ENCODE measurements around the gene YTHDF1. TPM values are rescaled to one million over a fixed set of nuclear protein-coding genes. Genes with fewer than 3 reads are reported as not detected.

Gene YTHDF1
- polyA plus RNA-seq (2013, experiment 1 of 4) = 50.6 TPM
- polyA plus RNA-seq (2013, experiment 2 of 4) = 52.9 TPM
- 37.7 TPM for polyA plus RNA-seq (2013, experiment 3 of 4)
- 38.7 TPM for polyA plus RNA-seq (2013, experiment 4 of 4)

DNA sequence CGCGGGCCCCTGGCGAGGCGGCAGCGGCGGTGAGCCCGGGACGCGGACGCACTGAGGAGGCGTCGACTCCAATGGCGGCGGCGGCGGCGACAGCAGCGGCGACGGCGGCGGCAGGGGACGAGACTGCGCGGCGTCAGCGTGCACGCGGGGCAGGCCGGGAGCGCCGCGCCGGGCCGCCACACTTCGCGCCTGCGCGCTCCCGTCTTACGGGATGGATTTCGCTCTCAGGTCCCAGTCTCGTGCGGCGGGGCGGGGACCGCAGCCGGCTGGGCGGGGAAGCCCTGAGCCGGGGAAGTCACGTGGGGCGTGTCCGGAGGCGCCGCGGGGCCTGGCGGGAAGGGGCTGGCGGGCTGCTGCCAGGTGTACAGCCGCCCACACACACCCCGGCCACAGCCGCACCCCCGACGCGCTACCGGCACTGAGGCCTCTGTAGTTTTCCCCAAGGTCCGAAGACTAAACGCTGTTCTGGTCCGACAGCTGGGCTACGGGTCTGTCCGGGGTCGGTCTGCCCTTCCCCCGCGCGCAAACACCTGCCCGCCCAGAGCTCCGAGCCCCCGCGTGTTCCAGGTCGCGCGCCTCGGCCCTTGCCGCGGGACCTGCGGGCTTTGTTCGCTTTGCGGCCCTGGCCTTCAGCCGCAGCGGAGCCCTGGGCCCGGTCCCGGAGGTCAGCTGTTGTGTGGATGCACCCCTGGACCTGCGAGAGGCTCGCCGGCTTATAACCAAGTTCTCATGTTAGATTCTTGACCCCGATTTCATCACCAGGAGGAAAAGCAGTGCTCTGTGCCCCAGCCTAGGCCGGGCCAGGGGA is at the start of gene YTHDF1:
YTHDF1 (minus strand) TSS at position 91 of the 808 bp plus-strand sequence. CDS start 239 bp downstream, outside the sequence.
- peaks cover 9% of the 10 kb centered on the region for H3K4me1 ChIP-seq (ENCODE audit: control insufficient read depth, insufficient read depth, low read length)
- peaks cover 7% of the 10 kb centered on the region for H3K27me3 ChIP-seq (ENCODE audit: control insufficient read depth, insufficient read depth, low read length, poor library complexity, severe bottlenecking)
- H3K36me3 ChIP-seq (ENCODE audit: control insufficient read depth, insufficient read depth, low read length) = peaks cover 16% of the 10 kb centered on the region
- H3K4me3 ChIP-seq (ENCODE audit: insufficient read depth, low read depth, low read length) = peak within 1 kb of the TSS; percentile 71
- H3K9me3 ChIP-seq (ENCODE audit: control insufficient read depth, low read length) = no peaks in the 10 kb centered on the region
- no peak within 1 kb of the TSS for H3K27ac ChIP-seq (ENCODE audit: insufficient read depth, low read depth, low read length, poor library complexity, severe bottlenecking)
- WGBS, 2 experiments = 3% methylated on average over 96 of the region's 96 CpGs

DNA sequence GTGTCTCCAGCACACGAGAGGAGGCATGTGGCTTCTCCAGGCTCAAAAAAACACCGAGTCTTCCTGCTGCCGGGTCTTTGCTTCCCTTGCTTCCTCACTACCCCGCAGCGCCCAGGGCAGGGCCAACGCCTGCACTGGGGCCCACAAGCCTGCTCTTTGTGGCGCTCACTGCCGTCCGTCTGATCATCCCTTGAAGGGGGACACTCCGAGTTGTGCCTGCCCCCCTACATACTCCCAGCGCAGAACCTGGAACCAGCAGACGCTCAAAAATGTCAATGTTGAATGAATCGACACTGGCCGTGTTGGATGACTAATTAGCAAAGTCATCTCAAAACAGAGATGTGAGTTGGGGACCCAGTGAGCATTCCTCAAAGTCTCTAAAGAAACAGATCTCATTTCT is 48.6 kb upstream of the YTHDF1 start:
- no peaks in the 10 kb centered on the region for H3K27me3 ChIP-seq (ENCODE audit: control insufficient read depth, insufficient read depth, low read length, poor library complexity, severe bottlenecking)
- no peak overlapping the region for H3K4me3 ChIP-seq (ENCODE audit: insufficient read depth, low read depth, low read length)
- H3K4me1 ChIP-seq (ENCODE audit: control insufficient read depth, insufficient read depth, low read length) = peaks cover 21% of the 10 kb centered on the region
- H3K9me3 ChIP-seq (ENCODE audit: control insufficient read depth, low read length) = no peaks in the 10 kb centered on the region
- H3K27ac ChIP-seq (ENCODE audit: insufficient read depth, low read depth, low read length, poor library complexity, severe bottlenecking) = no peak overlapping the region
- H3K36me3 ChIP-seq (ENCODE audit: control insufficient read depth, insufficient read depth, low read length) = no peaks in the 10 kb centered on the region
- WGBS, 2 experiments = 88 to 89% methylated on average over 14 of the region's 14 CpGs

DNA sequence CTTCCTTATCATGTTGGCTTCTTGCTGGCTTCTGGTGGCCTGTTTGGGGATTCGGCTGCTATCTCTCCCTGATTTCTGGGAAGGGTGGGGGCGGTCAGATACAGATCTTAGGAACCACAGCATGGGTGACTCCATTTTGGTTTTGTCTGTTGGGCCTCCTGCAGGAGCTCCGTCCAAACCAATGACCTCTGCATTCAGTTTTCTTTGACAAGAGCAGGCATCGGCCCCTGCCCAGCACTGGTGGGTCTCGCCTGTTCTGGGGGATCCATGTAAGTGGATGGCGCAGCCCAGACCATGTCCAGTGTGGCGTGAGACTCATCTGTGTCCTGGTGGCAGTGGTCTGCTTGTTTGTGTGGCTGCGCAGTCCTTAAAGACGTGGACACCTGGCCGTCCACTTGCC is 48.1 kb upstream of the YTHDF1 start:
- Histone ChIP-seq H3K9me3 (ENCODE audit: control insufficient read depth, low read length) (no peaks in the 10 kb centered on the region), H3K27ac (ENCODE audit: insufficient read depth, low read depth, low read length, poor library complexity, severe bottlenecking) (no peak overlapping the region), H3K36me3 (ENCODE audit: control insufficient read depth, insufficient read depth, low read length) (no peaks in the 10 kb centered on the region), H3K27me3 (ENCODE audit: control insufficient read depth, insufficient read depth, low read length, poor library complexity, severe bottlenecking) (no peaks in the 10 kb centered on the region), H3K4me3 (ENCODE audit: insufficient read depth, low read depth, low read length) (no peak overlapping the region), H3K4me1 (ENCODE audit: control insufficient read depth, insufficient read depth, low read length) (peaks cover 19% of the 10 kb centered on the region)
- 89 to 90% methylated on average over 10 of the region's 10 CpGs for WGBS, 2 experiments

DNA sequence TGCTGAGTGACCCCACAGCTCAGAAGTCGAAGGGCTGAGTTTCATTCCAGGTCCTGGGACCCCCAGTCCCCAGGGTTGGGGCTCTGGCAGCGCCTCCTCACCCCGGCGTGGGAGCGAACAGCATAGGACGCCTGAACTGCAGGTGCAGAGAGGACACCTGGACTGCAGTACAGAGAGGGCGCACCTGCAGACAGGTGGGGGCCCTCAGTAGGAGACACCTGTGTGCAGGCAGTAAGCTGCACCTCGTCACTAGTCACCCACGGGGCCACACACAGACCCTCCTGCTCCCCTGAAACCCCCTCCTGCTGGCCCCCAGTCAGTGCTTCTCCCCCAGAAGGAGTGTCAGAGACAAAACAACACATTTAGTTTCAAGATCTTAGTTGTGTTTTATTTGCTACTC is 46.9 kb upstream of the YTHDF1 start:
- Histone ChIP-seq H3K9me3 (ENCODE audit: control insufficient read depth, low read length) (no peaks in the 10 kb centered on the region), H3K27me3 (ENCODE audit: control insufficient read depth, insufficient read depth, low read length, poor library complexity, severe bottlenecking) (no peaks in the 10 kb centered on the region), H3K36me3 (ENCODE audit: control insufficient read depth, insufficient read depth, low read length) (no peaks in the 10 kb centered on the region), H3K4me1 (ENCODE audit: control insufficient read depth, insufficient read depth, low read length) (peaks cover 17% of the 10 kb centered on the region), H3K27ac (ENCODE audit: insufficient read depth, low read depth, low read length, poor library complexity, severe bottlenecking) (no peak overlapping the region), H3K4me3 (ENCODE audit: insufficient read depth, low read depth, low read length) (no peak overlapping the region)
- 94 to 95% methylated on average over 9 of the region's 9 CpGs for WGBS, 2 experiments

DNA sequence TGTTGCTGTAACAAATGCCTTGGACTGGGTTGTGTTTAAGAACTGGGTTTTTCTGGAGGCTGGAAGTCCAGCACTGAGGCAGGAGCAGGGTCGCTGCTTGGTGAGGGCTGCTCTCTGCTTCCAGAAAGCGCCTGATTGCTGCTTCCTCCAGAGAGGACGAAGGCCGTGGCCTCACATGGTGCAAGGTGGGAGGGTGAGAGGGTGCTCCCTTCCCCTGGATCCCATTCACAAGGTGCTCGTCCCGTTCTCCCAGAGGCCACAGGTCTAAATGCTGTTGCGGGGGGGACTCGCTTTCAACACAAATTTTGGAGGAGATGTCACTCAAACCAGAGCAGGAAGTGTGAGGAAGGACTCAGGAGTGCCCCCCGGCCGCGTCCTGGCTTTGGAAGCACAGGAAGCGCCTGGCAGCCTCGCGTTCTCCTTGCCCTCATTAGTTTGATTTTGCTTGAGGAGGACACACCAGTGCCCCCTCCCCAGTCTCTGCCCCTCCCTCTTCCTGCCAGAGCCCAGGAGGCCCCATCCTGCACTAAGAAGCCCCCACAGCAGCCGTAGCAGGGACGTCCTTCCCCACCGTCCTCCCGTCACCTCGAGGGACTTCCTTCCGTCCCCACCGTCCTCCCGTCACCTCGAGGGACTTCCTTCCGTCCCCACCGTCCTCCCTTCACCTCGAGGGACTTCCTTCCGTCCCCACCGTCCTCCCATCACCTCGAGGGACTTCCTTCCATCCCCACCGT is 46.0 kb upstream of the YTHDF1 start:
- no peak overlapping the region for H3K4me3 ChIP-seq (ENCODE audit: insufficient read depth, low read depth, low read length)
- WGBS, 2 experiments = 83 to 85% methylated on average over 30 of the region's 30 CpGs
- H3K27ac ChIP-seq (ENCODE audit: insufficient read depth, low read depth, low read length, poor library complexity, severe bottlenecking) = no peak overlapping the region
- peaks cover 17% of the 10 kb centered on the region for H3K4me1 ChIP-seq (ENCODE audit: control insufficient read depth, insufficient read depth, low read length)
- no peaks in the 10 kb centered on the region for H3K36me3 ChIP-seq (ENCODE audit: control insufficient read depth, insufficient read depth, low read length)
- H3K27me3 ChIP-seq (ENCODE audit: control insufficient read depth, insufficient read depth, low read length, poor library complexity, severe bottlenecking) = no peaks in the 10 kb centered on the region
- no peaks in the 10 kb centered on the region for H3K9me3 ChIP-seq (ENCODE audit: control insufficient read depth, low read length)

DNA sequence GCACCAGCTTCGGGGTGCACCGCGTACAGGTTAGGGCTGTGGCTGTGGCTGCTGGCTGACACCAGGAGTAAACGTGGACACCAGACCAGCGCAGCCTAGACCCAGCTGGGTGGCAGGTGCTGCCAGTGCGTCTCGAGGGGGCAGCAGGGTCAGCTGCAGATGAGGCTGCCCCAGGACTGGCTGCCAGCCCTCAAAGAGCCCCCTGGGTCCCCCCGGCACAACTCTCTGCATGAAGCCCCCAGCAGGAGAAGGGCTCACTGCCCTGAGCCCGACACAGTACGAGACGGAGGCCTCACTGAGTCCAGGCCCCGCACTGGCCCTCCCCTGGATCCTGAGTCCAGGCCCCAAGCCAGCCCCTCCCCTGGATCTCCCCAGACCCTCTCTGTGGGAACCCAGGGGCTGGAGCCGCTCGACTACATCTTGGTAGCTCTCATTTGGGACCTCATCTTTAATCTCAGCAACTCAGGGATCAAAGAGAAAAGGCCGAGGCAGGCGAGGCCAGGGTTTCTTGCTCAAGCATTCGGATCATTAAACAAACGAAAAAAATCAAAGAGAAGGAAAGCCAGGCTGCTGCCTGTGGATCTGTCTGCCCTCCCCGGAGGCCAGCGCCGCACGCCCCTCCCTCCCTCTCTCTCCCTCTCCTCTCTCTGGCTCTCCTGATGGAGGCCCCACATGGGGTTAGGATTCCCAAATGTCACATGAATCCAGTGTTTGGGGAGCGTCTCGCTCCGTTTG is 45.3 kb upstream of the YTHDF1 start:
- Histone ChIP-seq H3K4me1 (ENCODE audit: control insufficient read depth, insufficient read depth, low read length) (peaks cover 17% of the 10 kb centered on the region), H3K27ac (ENCODE audit: insufficient read depth, low read depth, low read length, poor library complexity, severe bottlenecking) (no peak overlapping the region)

DNA sequence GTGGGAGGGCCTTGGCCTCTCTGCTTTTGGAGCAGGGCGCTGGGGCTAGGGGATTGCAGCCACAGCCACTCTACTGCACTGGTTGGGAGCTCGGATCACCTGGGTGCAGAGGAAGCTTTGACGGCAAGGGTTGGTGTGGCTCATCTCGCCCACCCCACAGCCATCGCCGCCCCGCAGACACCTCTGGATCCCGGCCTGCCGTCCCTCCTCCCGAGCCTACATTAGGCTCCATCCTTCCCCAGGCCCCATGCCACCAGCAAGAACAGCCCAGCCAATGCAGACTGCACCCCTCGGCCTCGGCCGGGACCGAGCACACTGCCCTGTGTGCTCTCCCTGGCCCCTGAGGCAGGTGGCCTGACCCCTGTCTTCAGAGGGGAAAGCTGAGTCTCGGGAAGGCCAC is 44.6 kb upstream of the YTHDF1 start:
- no peaks in the 10 kb centered on the region for H3K27me3 ChIP-seq (ENCODE audit: control insufficient read depth, insufficient read depth, low read length, poor library complexity, severe bottlenecking)
- no peak overlapping the region for H3K4me3 ChIP-seq (ENCODE audit: insufficient read depth, low read depth, low read length)
- H3K9me3 ChIP-seq (ENCODE audit: control insufficient read depth, low read length) = no peaks in the 10 kb centered on the region
- WGBS, 2 experiments = 89 to 92% methylated on average over 15 of the region's 15 CpGs
- H3K27ac ChIP-seq (ENCODE audit: insufficient read depth, low read depth, low read length, poor library complexity, severe bottlenecking) = no peak overlapping the region
- H3K36me3 ChIP-seq (ENCODE audit: control insufficient read depth, insufficient read depth, low read length) = no peaks in the 10 kb centered on the region
- peaks cover 17% of the 10 kb centered on the region for H3K4me1 ChIP-seq (ENCODE audit: control insufficient read depth, insufficient read depth, low read length)

More for the DNA sequence above, 45.3 kb upstream of the YTHDF1 start:
- Histone ChIP-seq H3K27me3 (ENCODE audit: control insufficient read depth, insufficient read depth, low read length, poor library complexity, severe bottlenecking) (no peaks in the 10 kb centered on the region), H3K4me3 (ENCODE audit: insufficient read depth, low read depth, low read length) (no peak overlapping the region), H3K36me3 (ENCODE audit: control insufficient read depth, insufficient read depth, low read length) (no peaks in the 10 kb centered on the region), H3K9me3 (ENCODE audit: control insufficient read depth, low read length) (no peaks in the 10 kb centered on the region)
- 49 to 54% methylated on average over 25 of the region's 25 CpGs for WGBS, 2 experiments

DNA sequence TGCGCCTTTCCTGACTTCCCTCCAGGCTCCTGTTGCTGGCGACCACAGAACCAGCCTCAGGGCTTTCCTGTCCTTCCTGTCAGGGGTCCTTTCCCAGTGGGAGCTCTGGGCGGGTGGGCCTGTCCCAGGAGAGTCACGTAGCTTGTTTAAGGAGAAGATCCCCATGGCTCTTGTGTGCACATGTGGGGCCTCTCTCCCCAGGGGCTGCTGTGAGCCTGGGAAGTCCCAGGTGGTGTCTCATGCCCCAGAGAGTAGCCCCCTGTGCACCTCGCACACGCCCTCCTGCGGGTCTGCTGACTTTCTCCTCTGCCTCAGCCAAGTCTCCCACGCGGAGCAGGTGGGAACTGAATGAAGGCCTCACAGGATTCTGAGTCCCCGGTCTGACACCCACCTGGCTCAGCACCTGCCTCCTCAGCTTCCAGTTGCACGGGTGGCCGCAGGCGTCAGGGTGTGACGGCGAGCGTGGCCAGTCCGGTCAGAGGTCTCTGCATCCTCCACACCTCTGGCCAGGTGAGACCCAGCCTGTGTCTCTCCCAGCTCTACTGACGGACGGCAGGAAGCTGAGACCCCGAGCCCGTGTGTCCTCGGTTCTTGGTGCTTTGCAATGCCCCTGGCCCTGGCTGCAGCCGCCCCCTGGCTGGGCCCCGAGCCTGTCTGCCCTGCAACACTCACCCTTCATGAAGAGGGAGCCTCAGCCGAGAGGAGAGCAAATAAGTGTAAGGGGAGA is 44.0 kb upstream of the YTHDF1 start:
- Histone ChIP-seq H3K4me3 (ENCODE audit: insufficient read depth, low read depth, low read length) (no peak overlapping the region), H3K4me1 (ENCODE audit: control insufficient read depth, insufficient read depth, low read length) (peaks cover 19% of the 10 kb centered on the region), H3K9me3 (ENCODE audit: control insufficient read depth, low read length) (no peaks in the 10 kb centered on the region), H3K36me3 (ENCODE audit: control insufficient read depth, insufficient read depth, low read length) (no peaks in the 10 kb centered on the region), H3K27ac (ENCODE audit: insufficient read depth, low read depth, low read length, poor library complexity, severe bottlenecking) (no peak overlapping the region), H3K27me3 (ENCODE audit: control insufficient read depth, insufficient read depth, low read length, poor library complexity, severe bottlenecking) (peaks cover 5% of the 10 kb centered on the region)
- WGBS, 2 experiments = 93% methylated on average over 25 of the region's 25 CpGs

DNA sequence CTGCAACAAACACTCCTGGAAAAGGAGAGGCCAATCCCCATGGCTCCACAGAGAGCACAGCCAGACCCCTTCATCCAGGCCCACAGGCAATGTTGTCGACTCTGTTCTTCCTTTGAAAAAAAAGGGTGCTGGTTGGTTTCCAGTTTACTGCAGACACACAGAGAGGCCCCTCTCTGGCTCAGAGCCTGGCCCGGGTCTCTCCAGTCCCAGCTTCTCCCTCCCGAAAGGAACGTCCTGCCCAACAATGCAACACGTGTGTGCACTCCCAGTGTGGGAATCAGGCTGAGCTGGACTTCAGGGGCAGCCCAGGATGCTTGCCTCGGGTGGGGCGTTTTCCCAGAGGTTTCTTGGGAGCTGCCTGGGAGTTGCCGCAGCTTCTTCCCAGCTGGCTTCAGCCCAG is 42.9 kb upstream of the YTHDF1 start:
- Histone ChIP-seq H3K27me3 (ENCODE audit: control insufficient read depth, insufficient read depth, low read length, poor library complexity, severe bottlenecking) (peaks cover 15% of the 10 kb centered on the region), H3K4me1 (ENCODE audit: control insufficient read depth, insufficient read depth, low read length) (peaks cover 21% of the 10 kb centered on the region), H3K4me3 (ENCODE audit: insufficient read depth, low read depth, low read length) (no peak overlapping the region), H3K27ac (ENCODE audit: insufficient read depth, low read depth, low read length, poor library complexity, severe bottlenecking) (no peak overlapping the region), H3K36me3 (ENCODE audit: control insufficient read depth, insufficient read depth, low read length) (no peaks in the 10 kb centered on the region), H3K9me3 (ENCODE audit: control insufficient read depth, low read length) (no peaks in the 10 kb centered on the region)
- 89 to 90% methylated on average over 8 of the region's 8 CpGs for WGBS, 2 experiments
